Transverse colon (tissue), 4 donors: ENCODE results near the gene KLF15. TPM values are rescaled to one million over a fixed set of nuclear protein-coding genes. Genes with fewer than 3 reads are reported as not detected.

Experiments
- DNase-seq: peaks from one replicate; pipeline ENCODE4 v3.0.0-alpha.2; 2019
- H3K27ac ChIP-seq, 4 donors: fragments of 200-600 bp; sonication (generic); 2 replicates each; pipeline ENCODE4 v1.5.1; 2016 to 2018; ENCODE audit warnings: inconsistent platforms in 4 of 4
- H3K27me3 ChIP-seq: fragments of 200-600 bp; sonication (generic); 2 replicates; pipeline ENCODE4 v1.5.1; 2017; ENCODE audit warnings: inconsistent platforms
- H3K36me3 ChIP-seq, 4 donors: fragments of 200-600 bp; sonication (generic); 2 replicates each; pipeline ENCODE4 v1.5.1; 2017 to 2019; ENCODE audit warnings: inconsistent platforms in 4 of 4
- H3K4me1 ChIP-seq, 4 donors: fragments of 200-600 bp; sonication (generic); 2 replicates each; pipeline ENCODE4 v1.5.1; 2017 to 2020; ENCODE audit warnings: inconsistent platforms in 4 of 4
- H3K4me3 ChIP-seq, 4 donors: fragments of 200-600 bp; sonication (generic); 1 replicate in 1 of 4; 2 replicates in 3 of 4; pipeline versions ENCODE4 v1.5.1 to v1.6.1; 2017 to 2019; ENCODE audit warnings: inconsistent platforms in 4 of 4
- H3K9me3 ChIP-seq, 2 donors: fragments of 200-600 bp; sonication (generic); 2 replicates each; pipeline ENCODE4 v1.5.1; 2017 to 2019; ENCODE audit warnings: inconsistent platforms in 2 of 2
- CTCF ChIP-seq, 5 experiments: fragments of 200-600 bp in 3 of 5; fragments of 450-650 bp in 2 of 5; sonication (generic) in 3 of 5; IDR thresholded peaks; 1 replicate in 2 of 5; 2 replicates in 3 of 5; pipeline ENCODE4 v1.5.1; 2016 to 2017; ENCODE audit warnings: antibody characterized with exemption in 5 of 5, inconsistent platforms in 3 of 5, mild to moderate bottlenecking in 2 of 5, moderate library complexity in 1 of 5
- EP300 ChIP-seq: sonication (generic); formaldehyde crosslinking; IDR thresholded peaks from one replicate; pipeline ENCODE4 v1.6.1; 2017; ENCODE audit warnings: antibody characterized with exemption, low read depth
- POLR2A ChIP-seq: fragments of 450-650 bp; IDR thresholded peaks from one replicate; pipeline ENCODE4 v1.6.1; 2016; ENCODE audit warnings: antibody characterized with exemption, mild to moderate bottlenecking, moderate library complexity
- POLR2AphosphoS5 ChIP-seq, 3 donors: sonication (generic); formaldehyde crosslinking; IDR thresholded peaks; one replicate each; pipeline ENCODE4 v1.6.1; 2016; ENCODE audit warnings: antibody characterized with exemption in 3 of 3
- WGBS, 2 donors: methylation state at CpG; one replicate each; pipeline ENCODE4 v1.1.5; 2018; ENCODE audit warnings: low coverage in 1 of 2; 5-methylcytosine and 5-hydroxymethylcytosine counted together
- in situ Hi-C, 4 donors: fragments of 200-750 bp; cut with MboI; loops; one replicate each; pipeline versions ENCODE4 v1.15.0 to v1.15.1; 2017; ENCODE audit warnings: low sequenced_read_pairs in 3 of 4, low pct_ligation_motif_present in 1 of 4, low pct_unique_long_range_greater_than_20kb in 1 of 4
- intact Hi-C: fragments of 100-400 bp; cut with DNase I; formaldehyde crosslinking; loops from one replicate; pipeline ENCODE4 v1.15.1; 2023; ENCODE audit warnings: low total_unique reads
- total RNA-seq, 4 donors: library from RNA; depleted of rRNA; stranded (reverse); fragments of >200 nt; gene quantifications; one replicate each; pipeline ENCODE4 v1.1.0, GENCODE V29; 2016

The KLF15 gene
- total RNA-seq, 4 donors from 2014 or later = 4.0 to 19.5 (median 8.4) TPM

GRCh38 chr3:126326629-126327028, 30.6 kb downstream of the KLF15 start:
- no peaks in the 10 kb centered on the region for H3K4me1 ChIP-seq
- 81 to 91% methylated on average over 4 of the region's 4 CpGs for WGBS, 2 donors
- H3K9me3 ChIP-seq = peaks cover 0 to 10% of the 10 kb centered on the region in 2 donors
- intact Hi-C loops (no loop called here), in situ Hi-C loops (no loop called here)
- H3K27me3 ChIP-seq = no peaks in the 10 kb centered on the region
- DNase-seq = no peak
- H3K36me3 ChIP-seq = no peaks in the 10 kb centered on the region
- no peak overlapping the region for H3K27ac ChIP-seq
- no peak overlapping the region for H3K4me3 ChIP-seq
- no peak for TF ChIP-seq POLR2A

- no peak overlapping the region for H3K27ac ChIP-seq
- no peaks in the 10 kb centered on the region for H3K9me3 ChIP-seq
- TF ChIP-seq CTCF (IDR thresholded peaks at IDR 0.05) = no peak
- H3K4me1 ChIP-seq = no peaks in the 10 kb centered on the region
- H3K4me3 ChIP-seq = no peak overlapping the region
- intact Hi-C loops (no loop called here), in situ Hi-C loops (no loop called here)
- H3K27me3 ChIP-seq = no peaks in the 10 kb centered on the region
- no peak for DNase-seq
- WGBS, 2 donors = 70 to 76% methylated on average over 7 to 9 of the region's 9 CpGs
- no peaks in the 10 kb centered on the region for H3K36me3 ChIP-seq
Measured at GRCh38 chr3:126322181-126322967, 34.8 kb downstream of the KLF15 start.

- in situ Hi-C loops (no loop called here), intact Hi-C loops (no loop called here)
- Histone ChIP-seq H3K36me3 (no peaks in the 10 kb centered on the region), H3K4me3 (no peak overlapping the region), H3K9me3 (no peaks in the 10 kb centered on the region), H3K27me3 (no peaks in the 10 kb centered on the region), H3K27ac (no peak overlapping the region), H3K4me1 (no peaks in the 10 kb centered on the region)
- DNase-seq = no peak
- TF ChIP-seq POLR2A = no peak
- TF ChIP-seq POLR2AphosphoS5 (IDR thresholded peaks at IDR 0.05) = no peak
- TF ChIP-seq CTCF (IDR thresholded peaks at IDR 0.05) = no peak
- no peak for TF ChIP-seq EP300
- 78% methylated on average over 9 of the region's 9 CpGs; no CpG with 5 or more reads in 1 of the 2 donors for WGBS, 2 donors
Measured at GRCh38 chr3:126321490-126321889, 35.7 kb downstream of the KLF15 start.

GRCh38 chr3:126320517-126321293, 36.5 kb downstream of the KLF15 start:
- H3K4me1 ChIP-seq = no peaks in the 10 kb centered on the region
- in situ Hi-C loops = no loop called here
- no peak for DNase-seq
- WGBS, 2 donors = 85% methylated on average over 7 of the region's 7 CpGs; no CpG with 5 or more reads in 1 of the 2 donors
- H3K27ac ChIP-seq = no peak overlapping the region
- intact Hi-C loops = no loop called here
- no peaks in the 10 kb centered on the region for H3K36me3 ChIP-seq
- H3K4me3 ChIP-seq = no peak overlapping the region
- no peak for TF ChIP-seq POLR2A
- no peaks in the 10 kb centered on the region for H3K27me3 ChIP-seq
- no peaks in the 10 kb centered on the region for H3K9me3 ChIP-seq

- Histone ChIP-seq H3K27ac (no peak overlapping the region), H3K4me3 (no peak overlapping the region), H3K4me1 (peaks cover 0 to 5% (median 0%) of the 10 kb centered on the region in 4 donors), H3K27me3 (no peaks in the 10 kb centered on the region), H3K36me3 (no peaks in the 10 kb centered on the region), H3K9me3 (no peaks in the 10 kb centered on the region)
- in situ Hi-C loops = no loop called here
- TF ChIP-seq POLR2A = no peak
- TF ChIP-seq POLR2AphosphoS5 (IDR thresholded peaks at IDR 0.05) = no peak
- TF ChIP-seq EP300 = no peak
- no peak for TF ChIP-seq CTCF (IDR thresholded peaks at IDR 0.05)
- WGBS, 2 donors = 77 to 96% methylated on average over 3 to 6 of the region's 6 CpGs
- intact Hi-C loops = no loop called here
- no peak for DNase-seq
Measured at GRCh38 chr3:126319701-126320295, 37.4 kb downstream of the KLF15 start.
